ENCODE data around the gene SLC26A6.

GRCh38 chr3:48588230-48588629, 47.0 kb downstream of the SLC26A6 start:
- no peak for TF ChIP-seq POLR2A (IDR thresholded peaks at IDR 0.05; ENCODE audit: low read length)
- no peak for TF ChIP-seq GATA1 (IDR thresholded peaks at IDR 0.05; ENCODE audit: low read depth, low read length)

Measured in erythroblast (primary cell).